K562 treated with DMSO at 1 percent for 48 hours (cell line): Measurements from ENCODE around the gene SEC11C. TPM values are rescaled to one million over a fixed set of nuclear protein-coding genes. Genes with fewer than 3 reads are reported as not detected.

Source experiments
- total RNA-seq: library from RNA; unstranded; fragments of 300-600 nt; gene quantifications from 2 replicates; pipeline ENCODE4 v1.2.3, GENCODE V29; 2022; ENCODE audit warnings: low replicate concordance; ENCODE audit errors: extremely low read depth

The SEC11C gene
- total RNA-seq, result not detected in 2 replicates

DNA sequence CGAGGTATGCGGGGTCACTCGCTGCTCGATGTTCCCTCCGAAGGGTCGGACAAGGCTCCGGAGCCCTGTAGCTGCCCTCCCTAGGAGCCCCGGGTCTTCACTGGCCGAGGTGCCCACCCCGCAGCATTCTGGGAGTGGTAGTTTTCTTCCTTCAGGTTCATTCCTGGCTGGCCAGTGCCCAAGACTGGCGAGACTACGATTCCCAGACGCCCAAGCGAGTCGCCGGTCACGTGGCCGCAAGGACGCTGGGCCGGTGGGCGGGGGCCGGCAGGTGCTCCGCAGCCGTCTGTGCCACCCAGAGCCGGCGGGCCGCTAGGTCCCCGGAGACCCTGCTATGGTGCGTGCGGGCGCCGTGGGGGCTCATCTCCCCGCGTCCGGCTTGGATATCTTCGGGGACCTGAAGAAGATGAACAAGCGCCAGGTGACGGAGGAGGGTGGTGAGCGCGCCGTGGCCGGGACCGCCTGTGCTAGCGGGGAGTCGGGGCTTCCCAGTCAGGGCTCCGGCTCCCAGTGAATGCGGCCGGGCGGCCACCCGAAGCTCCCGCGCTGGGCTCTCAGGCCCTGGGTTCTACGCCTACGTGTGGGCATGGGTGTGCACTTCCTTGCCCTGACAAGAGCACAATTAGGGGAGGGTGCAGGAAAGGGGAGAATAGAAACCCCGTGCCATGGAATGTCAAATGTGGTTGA lies at the start of gene SEC11C:
Gene SEC11C (plus strand): TSS at position 270 of the 687 bp plus-strand sequence. CDS start 65 bp downstream, at position 335.

Other genes starting within 250 kb of the SEC11C start
- not detected in 2 replicates for gene GRP, start 80.3 kb downstream of the SEC11C start, total RNA-seq
- not detected in 2 replicates for gene RAX, start 133.6 kb downstream of the SEC11C start, total RNA-seq
- not detected in 2 replicates for gene CPLX4, start 178.8 kb downstream of the SEC11C start, total RNA-seq
- not detected in 2 replicates for gene LMAN1, start 219.4 kb downstream of the SEC11C start, total RNA-seq